Renal pelvis (tissue), 4 donors: ENCODE results near the gene SLC25A36. TPM values are rescaled to one million over a fixed set of nuclear protein-coding genes. Genes with fewer than 3 reads are reported as not detected.
A peak's percentile ranks its signal among the peaks of the same experiment; 100 is the strongest.
"Not testable (repeated sequence)": the region's sequence is repeated elsewhere in the genome, so short reads cannot be mapped to it uniquely, and the experiment has no call there.

ENCODE experiments used
- DNase-seq: peaks from one replicate; pipeline ENCODE4 v3.0.0-alpha.2; 2013
- polyA plus RNA-seq, 3 donors: library from polyadenylated mRNA; unstranded; fragments of 120-200 nt; gene quantifications; one replicate each; pipeline ENCODE4 v1.2.1, GENCODE V29; 2013; ENCODE audit not compliant: insufficient read length in 3 of 3

The SLC25A36 gene
- polyA plus RNA-seq, 3 donors = 153 to 188 (median 169) TPM

DNA sequence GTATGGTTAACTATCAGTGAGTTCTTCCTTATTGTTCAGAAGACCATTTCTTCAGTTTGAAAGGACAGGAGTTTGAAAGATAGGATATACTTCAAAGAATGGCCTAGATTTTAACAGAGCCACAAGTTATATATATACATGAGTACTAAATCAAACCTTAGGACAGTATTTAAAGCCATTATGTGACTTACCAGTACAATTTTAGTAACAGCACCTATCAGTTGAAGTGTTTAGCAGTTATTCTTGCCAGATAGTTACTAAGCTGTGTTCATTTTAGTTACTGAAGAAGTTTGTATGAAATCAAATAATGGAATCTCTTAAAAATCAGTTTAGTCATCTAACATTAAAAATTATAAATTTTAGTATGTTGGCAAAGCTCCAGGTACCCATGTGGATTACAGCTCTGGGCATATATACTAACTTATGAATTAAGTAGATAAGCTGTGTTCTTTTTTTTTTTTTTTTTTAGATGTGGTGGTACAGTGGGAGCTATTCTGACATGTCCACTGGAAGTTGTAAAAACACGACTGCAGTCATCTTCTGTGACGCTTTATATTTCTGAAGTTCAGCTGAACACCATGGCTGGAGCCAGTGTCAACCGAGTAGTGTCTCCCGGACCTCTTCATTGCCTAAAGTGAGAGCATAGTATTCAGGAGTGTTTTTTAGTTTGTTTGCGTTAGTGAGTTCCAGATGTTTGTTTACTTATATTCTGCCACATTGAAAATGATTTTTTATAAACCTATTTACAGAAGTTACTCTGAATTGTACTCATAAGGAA is 14.6 kb downstream of the SLC25A36 start:
- no peak for DNase-seq

DNA sequence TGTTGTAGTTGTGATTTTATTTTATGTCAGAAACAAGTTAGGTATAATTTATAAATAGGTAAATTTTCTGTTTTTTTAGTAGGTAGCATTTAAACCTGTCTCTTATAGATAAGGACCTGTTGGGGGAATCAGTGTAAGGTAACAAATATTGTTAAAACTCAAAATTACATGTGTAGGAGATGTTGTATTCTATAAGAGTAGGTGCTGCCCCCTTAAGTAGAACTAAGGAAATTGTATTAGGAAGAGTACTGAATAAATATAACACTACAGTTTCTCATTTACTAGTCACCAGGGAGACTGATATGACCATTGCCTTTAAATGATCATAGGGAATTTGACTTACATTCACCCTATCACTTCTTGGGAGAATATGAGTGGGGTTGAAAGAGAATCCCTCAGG is 31.2 kb downstream of the SLC25A36 start:
- no peak for DNase-seq

DNA sequence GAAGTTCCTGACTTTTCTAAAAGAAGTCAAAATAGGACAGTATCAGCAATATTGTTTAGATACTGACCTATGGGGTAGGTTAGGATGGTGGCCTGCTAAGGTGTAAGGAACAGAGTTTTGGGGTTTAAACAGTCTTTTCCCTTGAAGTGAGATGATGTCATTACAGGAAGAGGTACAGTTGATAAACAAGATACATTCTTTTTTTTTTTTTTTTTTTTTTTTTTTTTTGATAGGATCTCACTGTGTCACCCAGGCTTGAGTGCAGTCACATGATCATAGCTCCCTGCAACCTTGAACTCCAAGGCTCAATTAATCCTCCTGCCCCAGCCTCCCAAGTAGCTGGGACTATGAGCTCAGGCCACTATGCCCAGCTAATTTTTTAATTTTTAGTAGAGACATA is 33.3 kb downstream of the SLC25A36 start:
- no peak for DNase-seq

GRCh38 chr3:140980663-140981062 is 39.0 kb downstream of the SLC25A36 start:
- DNase-seq = no peak

GRCh38 chr3:140987792-140988191 is 46.2 kb downstream of the SLC25A36 start:
- DNase-seq = not testable (repeated sequence)

GRCh38 chr3:140994316-140994715 is 52.7 kb downstream of the SLC25A36 start:
- DNase-seq = no peak

- not testable (repeated sequence) for DNase-seq
Observed at GRCh38 chr3:140994861-140995260, 53.2 kb downstream of the SLC25A36 start.

DNA sequence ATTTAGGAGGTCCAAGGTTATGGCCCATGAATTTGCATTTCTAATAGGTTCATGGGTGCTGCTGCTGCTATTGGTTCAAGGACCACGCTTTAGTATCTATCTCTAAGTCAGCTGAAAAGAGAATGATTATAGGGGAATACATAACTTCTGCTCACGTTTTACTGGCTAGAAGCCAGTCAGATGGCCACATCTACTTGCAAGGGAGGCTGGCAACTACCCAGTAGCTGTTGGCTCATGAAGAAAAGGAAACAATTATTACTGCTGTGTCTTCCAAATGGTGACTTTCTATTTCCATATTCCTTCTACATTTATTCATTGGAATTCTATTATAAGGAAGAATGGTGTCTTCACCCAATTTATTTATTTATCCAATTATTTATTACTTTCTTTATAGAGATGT is 54.2 kb downstream of the SLC25A36 start:
- no peak for DNase-seq

GRCh38 chr3:141000027-141000663 is 58.5 kb downstream of the SLC25A36 start:
- peak; percentile 64 for DNase-seq

GRCh38 chr3:141000686-141001085 is 59.0 kb downstream of the SLC25A36 start:
- no peak for DNase-seq

GRCh38 chr3:141006344-141006743 is 64.7 kb downstream of the SLC25A36 start:
- DNase-seq = no peak

GRCh38 chr3:141009496-141009895 is 67.9 kb downstream of the SLC25A36 start:
- no peak for DNase-seq

GRCh38 chr3:141011232-141011996 is 69.8 kb downstream of the SLC25A36 start:
- peak; percentile 72 for DNase-seq

- DNase-seq = no peak
Observed at GRCh38 chr3:141011997-141012262, 70.3 kb downstream of the SLC25A36 start.

DNA sequence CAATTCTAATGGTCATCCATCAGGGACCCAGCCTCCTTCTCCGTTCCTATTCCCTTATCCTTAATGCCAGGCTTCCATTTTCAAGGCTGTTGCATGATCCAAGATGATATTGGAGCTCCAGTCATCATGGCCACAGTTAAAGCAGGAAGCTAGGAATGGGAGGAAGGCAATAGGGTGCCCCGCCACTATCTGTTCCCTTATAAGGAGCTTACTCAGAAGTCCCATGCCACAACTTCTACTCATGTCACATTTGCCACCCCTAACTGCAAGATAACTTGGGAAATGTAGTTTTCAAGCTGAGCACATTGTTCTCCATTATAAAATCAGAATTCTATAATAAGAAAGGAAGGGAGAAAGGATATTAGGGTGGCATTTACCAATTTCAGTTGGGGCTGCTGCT is 70.9 kb downstream of the SLC25A36 start:
- DNase-seq = no peak

- DNase-seq = no peak
Observed at GRCh38 chr3:141015481-141015880, 73.8 kb downstream of the SLC25A36 start.

DNA sequence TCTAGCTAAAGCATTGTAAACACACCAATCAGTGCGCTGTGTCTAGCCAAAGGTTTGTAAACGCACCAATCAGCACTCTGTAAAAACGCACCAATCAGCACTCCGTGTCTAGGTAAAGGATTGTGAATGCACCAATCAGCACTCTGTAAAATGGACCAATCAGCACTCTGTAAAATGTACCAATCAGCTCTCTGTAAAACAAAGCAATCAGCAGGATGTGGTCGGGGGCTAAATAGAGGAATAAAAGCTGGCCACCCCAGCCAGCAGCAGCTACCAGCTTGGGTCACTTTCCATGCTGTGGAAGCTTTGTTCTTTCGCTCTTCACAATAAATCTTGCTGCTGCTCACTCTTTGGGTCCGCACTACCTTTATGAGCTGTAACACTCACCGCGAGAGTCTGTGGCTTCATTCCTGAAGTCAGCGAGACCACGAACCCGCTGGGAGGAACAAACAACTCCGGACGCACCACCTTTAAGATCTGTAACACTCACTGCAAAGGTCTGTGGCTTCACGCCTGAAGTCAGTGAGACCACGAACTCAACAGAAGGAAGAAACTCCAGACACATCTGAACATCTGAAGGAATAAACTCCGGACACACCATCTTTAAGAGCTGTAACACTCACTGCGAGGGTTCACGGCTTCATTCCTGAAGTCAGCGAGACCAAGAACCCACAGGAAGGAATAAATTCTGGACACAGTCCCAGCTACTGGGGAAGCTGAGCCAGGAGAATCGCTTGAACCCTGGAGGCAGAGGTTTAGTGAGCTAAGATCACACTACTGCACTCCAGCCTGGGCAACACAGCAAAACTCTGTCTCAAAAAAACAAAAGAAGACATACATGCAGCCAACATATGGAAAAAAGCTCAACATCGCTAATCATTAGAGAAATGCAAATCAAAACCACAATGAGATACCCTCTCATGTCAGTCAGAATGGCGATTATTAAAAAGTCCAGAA is 76.0 kb downstream of the SLC25A36 start:
- not testable (repeated sequence) for DNase-seq

DNA sequence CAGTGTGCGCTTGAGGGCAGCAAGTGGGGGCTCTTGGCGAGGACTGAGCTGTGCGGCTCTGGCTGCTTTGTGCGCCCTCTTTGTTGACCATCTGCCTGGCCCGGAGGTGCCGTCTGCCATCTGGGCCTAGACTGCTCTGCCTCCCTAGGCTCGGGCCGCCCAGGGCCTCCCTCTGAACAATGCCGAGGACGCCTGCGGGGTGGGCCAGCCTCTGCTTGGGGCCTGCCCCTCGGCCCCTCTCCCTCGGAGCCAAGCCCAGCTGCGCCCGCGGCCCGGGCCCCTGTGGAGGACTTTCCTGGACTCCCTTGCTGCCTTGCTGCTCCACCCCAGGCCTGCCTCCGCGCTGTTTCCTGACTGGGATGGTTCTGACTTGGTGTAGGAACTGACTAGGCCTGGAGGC is 77.6 kb downstream of the SLC25A36 start:
- DNase-seq = no peak

DNA sequence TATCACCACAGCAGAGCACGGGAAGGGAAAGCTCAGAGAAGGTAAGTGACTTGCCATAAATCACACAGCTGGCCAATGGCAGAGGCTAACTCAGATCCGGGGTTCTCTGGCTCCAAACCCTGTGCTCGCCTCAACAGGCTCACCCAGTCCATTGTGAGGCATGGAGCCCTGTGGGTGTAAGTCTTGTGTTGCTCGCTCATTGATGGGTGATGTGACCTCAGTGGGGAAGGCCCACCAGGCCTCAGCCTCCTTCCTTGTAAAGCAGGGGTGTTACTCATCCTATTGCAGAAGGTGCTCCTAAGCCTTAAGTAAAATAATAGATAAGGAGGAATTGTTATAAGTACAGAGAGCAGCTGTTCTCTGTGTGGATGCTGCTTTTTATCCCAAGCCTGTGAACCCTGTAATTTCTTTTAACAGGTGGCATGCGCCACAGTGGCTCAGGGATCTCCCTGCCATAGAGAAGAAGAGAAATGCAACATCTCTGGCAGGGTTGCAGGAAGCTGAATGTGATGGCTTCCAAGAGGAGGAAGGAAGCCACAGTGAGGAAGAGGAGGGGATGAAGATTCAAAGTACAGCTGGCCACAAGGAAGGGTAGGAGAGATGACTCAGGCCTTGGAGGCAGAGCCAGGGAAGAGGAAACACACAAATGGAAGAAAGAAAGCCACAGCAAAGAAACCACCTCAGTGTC is 78.7 kb downstream of the SLC25A36 start:
- DNase-seq = no peak

DNA sequence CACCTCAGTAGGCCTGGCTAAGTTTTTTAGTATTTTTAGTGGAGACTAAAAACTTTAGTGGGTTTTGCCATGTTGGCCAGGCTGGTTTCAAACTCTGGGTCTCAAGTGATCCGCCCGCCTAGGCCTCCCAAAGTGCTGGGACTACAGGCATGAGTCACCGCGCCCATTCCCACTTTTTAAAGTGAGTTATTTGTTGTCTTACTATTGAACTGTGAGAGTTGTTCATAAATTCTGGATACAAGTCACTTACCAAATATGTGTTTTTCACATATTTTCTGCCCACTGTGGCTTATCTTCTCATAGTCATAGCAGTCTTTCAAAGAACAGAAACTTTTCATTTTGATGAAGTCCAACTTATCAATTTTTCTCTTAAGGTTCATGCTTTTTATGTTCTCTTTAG is 79.6 kb downstream of the SLC25A36 start:
- no peak for DNase-seq
